Measurements from ENCODE around the gene SLC16A8. TPM values are rescaled to one million over a fixed set of nuclear protein-coding genes. Genes with fewer than 3 reads are reported as not detected.
A peak's percentile ranks its signal among the peaks of the same experiment; 100 is the strongest.

SLC16A8 gene
- 1 to 10 TPM in 1 of 2 donors, under 1 TPM in 1; 0.57 to 1.1 TPM for total RNA-seq
- polyA plus RNA-seq (2013, experiment 1 of 2): 0.61 TPM
- 0.17 TPM for polyA plus RNA-seq (2013, experiment 2 of 2)
- long read RNA-seq, experiment 1: 0 reads
- long read RNA-seq, experiment 2, partial matches to known transcripts: 1 of 2 reads
- long read RNA-seq, experiment 2, other reads (novel, unspliced or antisense): 1 of 2 reads
- long read RNA-seq, experiment 3, partial matches to known transcripts: 1 of 1 reads
- long read RNA-seq, experiment 3, other reads (novel, unspliced or antisense): 0 of 1 reads
- long read RNA-seq, experiment 4: 0 reads

GRCh38 chr22:38083931-38084631, at the start of gene SLC16A8:
Gene SLC16A8, minus strand, starts transcription at chr22:38084184. Its CDS starts 1,311 bp downstream, at chr22:38082873.
- 51 to 71% methylated on average over 2 to 16 of the region's 16 CpGs for WGBS, 2 experiments (ENCODE audit: insufficient coverage in 1 of 2, insufficient read length in 1 of 2)
- TF ChIP-seq CTCF (conservative IDR thresholded peaks at IDR 0.05): no peak
- Mint-ChIP-seq H3K4me3 (no peak within 1 kb of the TSS), H3K27ac (no peak within 1 kb of the TSS), H3K36me3 (ENCODE audit: low read depth) (no peaks in the 10 kb centered on the region), H3K4me1 (peaks cover 4% of the 10 kb centered on the region), H3K9me3 (no peaks in the 10 kb centered on the region), H3K27me3 (ENCODE audit: insufficient read depth) (peaks cover 46% of the 10 kb centered on the region)
- Histone ChIP-seq H3K4me3 (ENCODE audit: low read length) (no peak within 1 kb of the TSS), H3K9ac (ENCODE audit: extremely low read depth, low read length, poor library complexity, severe bottlenecking) (no peak within 1 kb of the TSS), H3K27ac (ENCODE audit: low read depth, low read length) (no peak within 1 kb of the TSS), H3K36me3 (ENCODE audit: control insufficient read depth, insufficient read depth, low read length) (no peaks in the 10 kb centered on the region), H3K4me1 (ENCODE audit: control insufficient read depth, insufficient read depth, low read length) (peaks cover 7% of the 10 kb centered on the region), H3K27me3 (ENCODE audit: control insufficient read depth, insufficient read depth, low read length, poor library complexity, severe bottlenecking) (peaks cover 27% of the 10 kb centered on the region), H3K9me3 (ENCODE audit: control insufficient read depth, low read length) (no peaks in the 10 kb centered on the region)
- peak; percentile 75 for DNase-seq

- WGBS, 2 experiments (ENCODE audit: insufficient coverage in 1 of 2, insufficient read length in 1 of 2): 94 to 100% methylated on average over 1 to 4 of the region's 4 CpGs
- H3K4me3 ChIP-seq (ENCODE audit: low read length): no peak overlapping the region
- H3K4me1 ChIP-seq (ENCODE audit: control insufficient read depth, insufficient read depth, low read length): no peaks in the 10 kb centered on the region
- DNase-seq: no peak
- Mint-ChIP-seq H3K36me3 (ENCODE audit: low read depth) (peaks cover 38% of the 10 kb centered on the region), H3K27me3 (ENCODE audit: insufficient read depth) (no peaks in the 10 kb centered on the region), H3K4me1 (no peaks in the 10 kb centered on the region), H3K4me3 (no peak overlapping the region), H3K27ac (no peak overlapping the region), H3K9me3 (no peaks in the 10 kb centered on the region)
- H3K9me3 ChIP-seq (ENCODE audit: control insufficient read depth, low read length): no peaks in the 10 kb centered on the region
- no peaks in the 10 kb centered on the region for H3K27me3 ChIP-seq (ENCODE audit: control insufficient read depth, insufficient read depth, low read length, poor library complexity, severe bottlenecking)
- TF ChIP-seq CTCF (conservative IDR thresholded peaks at IDR 0.05): no peak
- H3K9ac ChIP-seq (ENCODE audit: extremely low read depth, low read length, poor library complexity, severe bottlenecking): no peak overlapping the region
- peaks cover 7% of the 10 kb centered on the region for H3K36me3 ChIP-seq (ENCODE audit: control insufficient read depth, insufficient read depth, low read length)
- no peak overlapping the region for H3K27ac ChIP-seq (ENCODE audit: low read depth, low read length)
Measured at GRCh38 chr22:38133331-38133730, 49.3 kb upstream of the SLC16A8 start.

GRCh38 chr22:38132794-38133193, 48.8 kb upstream of the SLC16A8 start:
- Histone ChIP-seq H3K9ac (ENCODE audit: extremely low read depth, low read length, poor library complexity, severe bottlenecking) (no peak overlapping the region), H3K4me3 (ENCODE audit: low read length) (no peak overlapping the region), H3K36me3 (ENCODE audit: control insufficient read depth, insufficient read depth, low read length) (peaks cover 7% of the 10 kb centered on the region), H3K27ac (ENCODE audit: low read depth, low read length) (no peak overlapping the region), H3K9me3 (ENCODE audit: control insufficient read depth, low read length) (no peaks in the 10 kb centered on the region), H3K4me1 (ENCODE audit: control insufficient read depth, insufficient read depth, low read length) (no peaks in the 10 kb centered on the region), H3K27me3 (ENCODE audit: control insufficient read depth, insufficient read depth, low read length, poor library complexity, severe bottlenecking) (no peaks in the 10 kb centered on the region)
- H3K9me3 Mint-ChIP-seq: no peaks in the 10 kb centered on the region
- H3K27ac Mint-ChIP-seq: no peak overlapping the region
- DNase-seq: no peak
- WGBS, 2 experiments (ENCODE audit: insufficient coverage in 1 of 2, insufficient read length in 1 of 2): 94% methylated on average over 23 to 28 of the region's 28 CpGs
- TF ChIP-seq CTCF (conservative IDR thresholded peaks at IDR 0.05): no peak
- no peaks in the 10 kb centered on the region for H3K27me3 Mint-ChIP-seq (ENCODE audit: insufficient read depth)
- H3K36me3 Mint-ChIP-seq (ENCODE audit: low read depth): peaks cover 34% of the 10 kb centered on the region
- H3K4me3 Mint-ChIP-seq: no peak overlapping the region
- no peaks in the 10 kb centered on the region for H3K4me1 Mint-ChIP-seq

Measured in endodermal cell (in vitro differentiated cells).